HL-60 (cell line): ENCODE results near the gene PTPRJ.

Experiments
- DNase-seq, 2 experiments: peaks; one replicate each; pipeline ENCODE4 v3.0.0-alpha.2; 2010 to 2020; ENCODE audit warnings: low read depth in 1 of 2, low spot score in 1 of 2
- H3K27ac ChIP-seq: fragments of 250-450 bp; sonication (Bioruptor Pico); replicated peaks from 2 replicates; pipeline ENCODE4 v1.5.1; 2020; ENCODE audit warnings: mild to moderate bottlenecking, moderate library complexity
- H3K27me3 ChIP-seq: fragments of 250-450 bp; sonication (Bioruptor Pico); 2 replicates; pipeline ENCODE4 v1.5.1; 2021; ENCODE audit warnings: mild to moderate bottlenecking, moderate library complexity; ENCODE audit not compliant: insufficient read depth, poor library complexity, severe bottlenecking
- H3K4me3 ChIP-seq: replicated peaks from 2 replicates; pipeline ENCODE4 v1.5.1; 2011; ENCODE audit warnings: mild to moderate bottlenecking, control low read depth, low read length; ENCODE audit not compliant: insufficient read depth
- GABPA ChIP-seq: IDR thresholded peaks from 2 replicates; pipeline ENCODE4 v1.6.1; 2012; ENCODE audit warnings: low read depth
- POLR2AphosphoS5 ChIP-seq: IDR thresholded peaks from 2 replicates; pipeline ENCODE4 v1.6.1; 2012; ENCODE audit warnings: low read depth
- SPI1 ChIP-seq: IDR thresholded peaks from 2 replicates; pipeline ENCODE4 v1.6.1; 2012; ENCODE audit warnings: low read depth, mild to moderate bottlenecking, borderline replicate concordance
- TF ChIP-seq, protein P1 (sequence below): IDR thresholded peaks from one replicate; pipeline ENCODE4 v1.5.1; 2011; ENCODE audit warnings: low read length, control low read depth, inconsistent platforms; ENCODE audit not compliant: insufficient read depth
- TF ChIP-seq, protein P2 (sequence below): IDR thresholded peaks from 2 replicates; pipeline ENCODE4 v1.6.1; 2012; ENCODE audit warnings: low read depth; ENCODE audit not compliant: insufficient replicate concordance

PTPRJ gene

DNA sequence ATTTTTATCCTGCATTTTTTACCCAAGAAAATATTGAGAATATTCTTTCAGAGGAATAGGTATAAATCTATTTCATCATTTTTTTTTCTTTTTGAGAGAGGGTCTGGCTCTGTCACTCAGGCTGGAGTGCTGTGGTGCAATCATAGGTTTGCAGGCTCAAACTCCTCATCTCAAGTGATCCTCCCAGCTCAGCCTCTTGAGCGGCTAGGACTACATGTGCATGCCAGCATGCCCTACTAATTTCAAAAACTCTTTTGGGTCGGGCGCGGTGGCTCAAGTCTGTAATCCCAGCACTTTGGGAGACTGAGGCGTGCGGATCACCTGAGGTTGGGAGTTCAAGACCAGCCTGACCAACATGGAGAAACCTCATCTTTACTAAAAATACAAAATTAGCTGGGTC, 20.3 kb upstream of the PTPRJ start:
- TF ChIP-seq SPI1, result no peak
- no peak for TF ChIP-seq POLR2AphosphoS5
- no peak for TF ChIP-seq GABPA
- TF ChIP-seq, protein P1, sequence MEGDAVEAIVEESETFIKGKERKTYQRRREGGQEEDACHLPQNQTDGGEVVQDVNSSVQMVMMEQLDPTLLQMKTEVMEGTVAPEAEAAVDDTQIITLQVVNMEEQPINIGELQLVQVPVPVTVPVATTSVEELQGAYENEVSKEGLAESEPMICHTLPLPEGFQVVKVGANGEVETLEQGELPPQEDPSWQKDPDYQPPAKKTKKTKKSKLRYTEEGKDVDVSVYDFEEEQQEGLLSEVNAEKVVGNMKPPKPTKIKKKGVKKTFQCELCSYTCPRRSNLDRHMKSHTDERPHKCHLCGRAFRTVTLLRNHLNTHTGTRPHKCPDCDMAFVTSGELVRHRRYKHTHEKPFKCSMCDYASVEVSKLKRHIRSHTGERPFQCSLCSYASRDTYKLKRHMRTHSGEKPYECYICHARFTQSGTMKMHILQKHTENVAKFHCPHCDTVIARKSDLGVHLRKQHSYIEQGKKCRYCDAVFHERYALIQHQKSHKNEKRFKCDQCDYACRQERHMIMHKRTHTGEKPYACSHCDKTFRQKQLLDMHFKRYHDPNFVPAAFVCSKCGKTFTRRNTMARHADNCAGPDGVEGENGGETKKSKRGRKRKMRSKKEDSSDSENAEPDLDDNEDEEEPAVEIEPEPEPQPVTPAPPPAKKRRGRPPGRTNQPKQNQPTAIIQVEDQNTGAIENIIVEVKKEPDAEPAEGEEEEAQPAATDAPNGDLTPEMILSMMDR, result no peak
- no peak for DNase-seq
- H3K4me3 ChIP-seq, result no peak overlapping the region
- no peak overlapping the region for H3K27ac ChIP-seq
- H3K27me3 ChIP-seq, result no peaks in the 10 kb centered on the region

DNA sequence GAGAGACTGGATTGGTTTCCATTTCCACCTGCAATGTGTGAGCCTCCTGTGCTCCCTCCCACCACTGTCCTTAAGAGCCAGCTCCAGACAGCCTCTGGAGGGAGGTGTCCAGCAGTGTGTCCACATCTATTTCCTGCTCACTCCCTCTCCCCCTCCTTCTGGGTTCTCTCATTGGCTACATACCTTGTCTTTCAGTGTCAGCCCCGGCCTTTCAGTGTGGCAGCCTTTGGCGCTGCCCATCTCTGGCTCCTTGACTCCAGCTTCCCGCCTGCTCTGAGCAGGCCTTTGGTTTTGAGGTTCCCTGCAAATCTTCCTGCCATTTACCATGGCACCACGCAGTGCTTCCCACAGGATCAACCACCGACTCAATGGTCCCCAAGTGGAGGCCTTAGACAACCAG, 19.0 kb upstream of the PTPRJ start:
- Histone ChIP-seq H3K27me3 (no peaks in the 10 kb centered on the region), H3K27ac (no peak overlapping the region), H3K4me3 (no peak overlapping the region)
- no peak for DNase-seq
- TF ChIP-seq GABPA, result no peak
- TF ChIP-seq SPI1, result no peak
- no peak for TF ChIP-seq POLR2AphosphoS5
- TF ChIP-seq, protein P1, result no peak
- TF ChIP-seq, protein P2, sequence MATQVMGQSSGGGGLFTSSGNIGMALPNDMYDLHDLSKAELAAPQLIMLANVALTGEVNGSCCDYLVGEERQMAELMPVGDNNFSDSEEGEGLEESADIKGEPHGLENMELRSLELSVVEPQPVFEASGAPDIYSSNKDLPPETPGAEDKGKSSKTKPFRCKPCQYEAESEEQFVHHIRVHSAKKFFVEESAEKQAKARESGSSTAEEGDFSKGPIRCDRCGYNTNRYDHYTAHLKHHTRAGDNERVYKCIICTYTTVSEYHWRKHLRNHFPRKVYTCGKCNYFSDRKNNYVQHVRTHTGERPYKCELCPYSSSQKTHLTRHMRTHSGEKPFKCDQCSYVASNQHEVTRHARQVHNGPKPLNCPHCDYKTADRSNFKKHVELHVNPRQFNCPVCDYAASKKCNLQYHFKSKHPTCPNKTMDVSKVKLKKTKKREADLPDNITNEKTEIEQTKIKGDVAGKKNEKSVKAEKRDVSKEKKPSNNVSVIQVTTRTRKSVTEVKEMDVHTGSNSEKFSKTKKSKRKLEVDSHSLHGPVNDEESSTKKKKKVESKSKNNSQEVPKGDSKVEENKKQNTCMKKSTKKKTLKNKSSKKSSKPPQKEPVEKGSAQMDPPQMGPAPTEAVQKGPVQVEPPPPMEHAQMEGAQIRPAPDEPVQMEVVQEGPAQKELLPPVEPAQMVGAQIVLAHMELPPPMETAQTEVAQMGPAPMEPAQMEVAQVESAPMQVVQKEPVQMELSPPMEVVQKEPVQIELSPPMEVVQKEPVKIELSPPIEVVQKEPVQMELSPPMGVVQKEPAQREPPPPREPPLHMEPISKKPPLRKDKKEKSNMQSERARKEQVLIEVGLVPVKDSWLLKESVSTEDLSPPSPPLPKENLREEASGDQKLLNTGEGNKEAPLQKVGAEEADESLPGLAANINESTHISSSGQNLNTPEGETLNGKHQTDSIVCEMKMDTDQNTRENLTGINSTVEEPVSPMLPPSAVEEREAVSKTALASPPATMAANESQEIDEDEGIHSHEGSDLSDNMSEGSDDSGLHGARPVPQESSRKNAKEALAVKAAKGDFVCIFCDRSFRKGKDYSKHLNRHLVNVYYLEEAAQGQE, result no peak

DNA sequence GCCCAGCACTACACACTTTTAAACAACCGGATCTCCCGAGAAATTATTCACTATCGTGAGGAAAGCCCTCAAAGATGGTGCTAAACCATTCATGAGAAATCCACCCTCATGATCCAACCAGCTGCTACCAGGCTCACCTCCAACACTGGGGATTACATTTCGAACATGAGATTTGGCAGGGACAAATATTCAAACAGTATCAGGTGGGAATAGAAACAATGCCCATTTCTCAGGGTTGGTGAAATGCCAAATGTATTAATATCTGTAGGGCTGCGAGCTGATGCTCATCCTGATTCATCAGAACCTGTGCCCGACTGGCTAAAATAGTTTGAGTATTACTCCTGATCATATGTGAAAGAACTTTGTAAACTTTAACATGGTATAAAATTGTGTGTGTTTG, 15.8 kb upstream of the PTPRJ start:
- Histone ChIP-seq H3K27ac (no peak overlapping the region), H3K4me3 (no peak overlapping the region), H3K27me3 (no peaks in the 10 kb centered on the region)
- no peak for DNase-seq
- TF ChIP-seq, protein P2, result no peak
- no peak for TF ChIP-seq SPI1
- TF ChIP-seq POLR2AphosphoS5, result no peak
- TF ChIP-seq GABPA, result no peak
- TF ChIP-seq, protein P1, result no peak
